Measurements from ENCODE around the gene BCL6.

DNA sequence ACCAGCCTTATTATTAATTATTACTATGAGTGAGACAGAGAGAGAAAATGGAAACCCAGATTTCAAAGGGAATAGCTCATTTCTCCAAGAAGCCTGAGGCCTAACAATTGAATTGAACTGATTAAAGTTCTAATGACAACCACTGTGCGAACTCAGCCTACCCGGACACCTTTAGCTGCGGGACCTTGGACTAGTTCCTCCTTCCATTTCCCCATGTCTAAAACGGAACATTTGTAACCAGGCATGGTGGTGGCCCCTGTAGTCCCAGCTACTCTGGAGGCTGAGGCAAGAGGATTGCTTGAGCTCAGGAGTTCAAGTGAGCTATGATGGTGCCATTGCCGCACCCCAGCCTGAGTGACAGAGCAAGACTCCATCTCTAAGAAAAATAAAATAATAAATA, 26.5 kb downstream of the BCL6 start:
- TF ChIP-seq, protein P1, sequence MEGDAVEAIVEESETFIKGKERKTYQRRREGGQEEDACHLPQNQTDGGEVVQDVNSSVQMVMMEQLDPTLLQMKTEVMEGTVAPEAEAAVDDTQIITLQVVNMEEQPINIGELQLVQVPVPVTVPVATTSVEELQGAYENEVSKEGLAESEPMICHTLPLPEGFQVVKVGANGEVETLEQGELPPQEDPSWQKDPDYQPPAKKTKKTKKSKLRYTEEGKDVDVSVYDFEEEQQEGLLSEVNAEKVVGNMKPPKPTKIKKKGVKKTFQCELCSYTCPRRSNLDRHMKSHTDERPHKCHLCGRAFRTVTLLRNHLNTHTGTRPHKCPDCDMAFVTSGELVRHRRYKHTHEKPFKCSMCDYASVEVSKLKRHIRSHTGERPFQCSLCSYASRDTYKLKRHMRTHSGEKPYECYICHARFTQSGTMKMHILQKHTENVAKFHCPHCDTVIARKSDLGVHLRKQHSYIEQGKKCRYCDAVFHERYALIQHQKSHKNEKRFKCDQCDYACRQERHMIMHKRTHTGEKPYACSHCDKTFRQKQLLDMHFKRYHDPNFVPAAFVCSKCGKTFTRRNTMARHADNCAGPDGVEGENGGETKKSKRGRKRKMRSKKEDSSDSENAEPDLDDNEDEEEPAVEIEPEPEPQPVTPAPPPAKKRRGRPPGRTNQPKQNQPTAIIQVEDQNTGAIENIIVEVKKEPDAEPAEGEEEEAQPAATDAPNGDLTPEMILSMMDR (IDR thresholded peaks at IDR 0.05) = no peak
- no peak for TF ChIP-seq POLR2AphosphoS5 (IDR thresholded peaks at IDR 0.05)
- no peak for TF ChIP-seq EP300 (IDR thresholded peaks at IDR 0.05)
- TF ChIP-seq POLR2A (IDR thresholded peaks at IDR 0.05; ENCODE audit: low read depth) = no peak

All from esophagus muscularis mucosa (tissue), 4 donors.